ENCODE results near the gene KIRREL1.
A peak's percentile ranks its signal among the peaks of the same experiment; 100 is the strongest.

KIRREL1 gene

DNA sequence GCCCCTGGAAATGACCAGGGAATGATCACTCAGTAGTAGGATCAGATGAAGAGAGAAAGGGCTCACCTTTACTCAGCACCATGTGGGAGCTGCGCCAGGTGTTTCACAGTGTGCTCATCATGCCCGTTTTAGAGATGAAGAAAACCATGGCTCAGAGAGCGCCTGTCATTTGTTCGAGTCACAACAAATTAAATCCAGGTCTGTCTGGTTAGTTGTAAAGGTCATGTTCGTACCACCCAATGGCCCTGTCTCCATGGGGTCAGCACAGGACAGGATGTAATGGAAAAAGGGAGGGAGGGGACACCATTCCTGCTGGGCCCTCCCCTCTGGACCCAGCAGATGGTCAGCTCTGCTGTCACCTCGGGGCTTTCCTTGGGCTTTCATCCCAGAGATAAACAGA is 15.2 kb downstream of the KIRREL1 start:
- CTCF ChIA-PET = interaction anchor here (1.5 to 9.4 kb wide), 6 partner anchors 11 to 104 kb away, joined by 3 to 94 read pairs (median 7); partner anchors contain the start of gene KIRREL1
- TF ChIP-seq, protein P1, sequence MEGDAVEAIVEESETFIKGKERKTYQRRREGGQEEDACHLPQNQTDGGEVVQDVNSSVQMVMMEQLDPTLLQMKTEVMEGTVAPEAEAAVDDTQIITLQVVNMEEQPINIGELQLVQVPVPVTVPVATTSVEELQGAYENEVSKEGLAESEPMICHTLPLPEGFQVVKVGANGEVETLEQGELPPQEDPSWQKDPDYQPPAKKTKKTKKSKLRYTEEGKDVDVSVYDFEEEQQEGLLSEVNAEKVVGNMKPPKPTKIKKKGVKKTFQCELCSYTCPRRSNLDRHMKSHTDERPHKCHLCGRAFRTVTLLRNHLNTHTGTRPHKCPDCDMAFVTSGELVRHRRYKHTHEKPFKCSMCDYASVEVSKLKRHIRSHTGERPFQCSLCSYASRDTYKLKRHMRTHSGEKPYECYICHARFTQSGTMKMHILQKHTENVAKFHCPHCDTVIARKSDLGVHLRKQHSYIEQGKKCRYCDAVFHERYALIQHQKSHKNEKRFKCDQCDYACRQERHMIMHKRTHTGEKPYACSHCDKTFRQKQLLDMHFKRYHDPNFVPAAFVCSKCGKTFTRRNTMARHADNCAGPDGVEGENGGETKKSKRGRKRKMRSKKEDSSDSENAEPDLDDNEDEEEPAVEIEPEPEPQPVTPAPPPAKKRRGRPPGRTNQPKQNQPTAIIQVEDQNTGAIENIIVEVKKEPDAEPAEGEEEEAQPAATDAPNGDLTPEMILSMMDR (IDR thresholded peaks at IDR 0.05; ENCODE audit: insufficient read depth, low read length, missing control alignments) = no peak

DNA sequence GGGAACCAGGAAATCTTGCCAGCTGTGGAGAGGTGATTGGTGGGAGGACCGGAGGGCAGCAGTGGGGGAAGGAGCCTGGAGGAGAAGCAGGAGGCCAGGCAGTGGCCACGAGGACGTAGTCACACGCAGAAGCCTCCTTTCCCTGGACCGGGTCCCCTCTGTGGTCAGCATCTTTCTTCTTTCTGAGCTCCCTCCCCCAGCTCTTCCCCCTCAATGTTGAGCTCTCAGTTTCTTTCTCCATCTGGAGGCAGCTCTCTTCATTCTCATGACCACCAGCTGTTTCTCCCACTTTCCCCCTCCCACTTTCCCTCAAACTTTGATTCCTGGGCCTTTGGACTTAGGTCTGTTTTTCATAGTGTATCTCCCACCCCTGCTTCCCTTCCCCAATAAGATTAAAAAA is 18.3 kb downstream of the KIRREL1 start:
- POLR2A ChIA-PET = interaction anchor here (0.6 to 4.0 kb wide), 7 partner anchors 9 to 26 kb away, joined by 3 to 55 read pairs (median 6); partner anchors contain the start of gene KIRREL1

More for the DNA sequence above, 15.2 kb downstream of the KIRREL1 start:
- DNase-seq (ENCODE audit: low read depth, low spot score) = no peak
- no peak overlapping the region for H3K4me3 ChIP-seq (ENCODE audit: low read depth, low read length)
- POLR2A ChIA-PET = interaction anchor here (1.6 kb wide), 1 partner anchor 11 kb away, joined by 5 read pairs; no protein-coding TSS in a partner anchor

DNA sequence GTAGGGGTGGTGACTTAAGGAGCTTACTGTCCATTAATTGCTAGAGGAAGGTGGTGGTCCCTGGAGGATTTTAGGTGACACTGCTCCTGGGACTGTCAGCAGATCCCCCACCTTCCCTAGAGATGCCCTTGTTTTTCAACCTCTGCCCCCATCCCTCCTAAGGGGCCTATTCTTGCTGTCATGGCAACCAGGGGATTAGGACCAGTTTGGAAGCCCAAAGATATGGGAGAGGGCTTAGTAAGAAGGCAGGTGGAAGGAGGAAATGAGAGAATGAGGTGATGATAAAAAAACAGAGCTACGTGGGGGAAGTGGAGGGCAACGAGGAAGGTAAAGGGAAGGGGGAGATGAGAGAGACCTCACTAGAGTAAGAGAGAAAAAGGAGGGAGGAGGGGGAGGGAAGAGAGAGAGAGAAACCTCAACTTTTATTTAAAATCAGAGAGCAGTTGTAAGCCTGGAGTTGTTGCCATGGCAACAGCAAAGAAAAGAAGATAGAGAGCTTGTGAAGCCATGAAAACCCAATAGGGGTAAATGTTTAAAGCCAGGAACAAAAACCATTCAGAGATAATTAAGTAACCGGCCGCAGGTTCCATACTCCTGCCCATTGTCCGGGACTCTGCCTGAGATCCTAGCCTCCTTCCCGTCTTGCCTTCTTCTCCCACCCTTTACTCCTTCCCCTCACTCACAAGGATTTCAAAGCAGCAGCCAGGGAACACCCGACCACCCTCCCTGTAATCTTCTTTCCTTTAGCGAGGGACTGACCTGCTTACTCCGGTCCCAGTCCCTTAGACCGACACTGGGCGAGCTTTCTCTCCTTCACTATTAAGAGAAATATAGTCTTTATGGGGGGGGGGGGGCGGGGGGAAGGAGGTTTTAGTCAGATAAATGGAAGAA is 20.6 kb downstream of the KIRREL1 start:
- CTCF ChIA-PET = interaction anchor here (1.0 to 9.4 kb wide), 6 partner anchors 10 to 26 kb away, joined by 3 to 94 read pairs (median 6); partner anchors contain the start of gene KIRREL1
- no peak overlapping the region for H3K4me3 ChIP-seq (ENCODE audit: low read depth, low read length)
- DNase-seq (ENCODE audit: low read depth, low spot score) = no peak
- TF ChIP-seq, protein P1 (IDR thresholded peaks at IDR 0.05; ENCODE audit: insufficient read depth, low read length, missing control alignments) = no peak
- POLR2A ChIA-PET = no interaction called here

More for the DNA sequence above, 18.3 kb downstream of the KIRREL1 start:
- H3K4me3 ChIP-seq (ENCODE audit: low read depth, low read length) = peak overlapping the region; percentile 1; the same call in 1 of the 2 replicates
- TF ChIP-seq, protein P1 (IDR thresholded peaks at IDR 0.05; ENCODE audit: insufficient read depth, low read length, missing control alignments) = no peak
- CTCF ChIA-PET = interaction anchor here (1.2 to 9.4 kb wide), 9 partner anchors 9 to 101 kb away, joined by 3 to 94 read pairs (median 5); partner anchors contain the start of gene KIRREL1
- DNase-seq (ENCODE audit: low read depth, low spot score) = no peak

DNA sequence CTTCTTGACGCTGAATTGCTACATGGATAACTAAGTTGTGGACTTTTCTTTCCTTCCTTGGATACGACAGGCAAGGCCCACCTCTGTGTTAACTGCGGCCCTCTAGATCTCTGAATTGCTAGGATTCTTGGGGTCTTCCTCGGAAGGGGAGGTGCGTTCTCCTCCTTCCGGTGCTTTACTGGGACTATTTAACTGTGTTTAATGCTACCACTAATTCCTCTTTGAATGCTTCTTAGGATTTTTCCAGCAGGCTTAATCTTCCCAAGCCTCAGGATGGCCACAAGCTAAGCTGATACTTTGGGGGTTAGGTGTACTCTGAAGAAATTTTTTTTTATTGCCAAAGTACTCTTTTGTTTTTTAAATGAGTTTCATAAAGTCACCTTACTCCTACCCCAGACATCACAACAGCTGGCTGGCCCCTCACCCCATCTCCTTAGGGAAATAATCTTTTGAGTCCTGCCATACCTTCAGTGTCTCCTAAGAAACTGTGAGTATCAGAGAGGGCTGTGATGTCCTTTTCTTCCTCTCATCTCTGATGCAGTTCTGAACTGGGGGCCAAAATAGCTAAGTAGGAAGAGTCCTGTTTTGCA is 21.4 kb downstream of the KIRREL1 start:
- CTCF ChIA-PET = interaction anchor here (1.2 to 9.4 kb wide), 4 partner anchors 10 to 21 kb away, joined by 5 to 94 read pairs (median 33); partner anchors contain the start of gene KIRREL1
- POLR2A ChIA-PET = no interaction called here
- TF ChIP-seq, protein P1 (IDR thresholded peaks at IDR 0.05; ENCODE audit: insufficient read depth, low read length, missing control alignments) = no peak

DNA sequence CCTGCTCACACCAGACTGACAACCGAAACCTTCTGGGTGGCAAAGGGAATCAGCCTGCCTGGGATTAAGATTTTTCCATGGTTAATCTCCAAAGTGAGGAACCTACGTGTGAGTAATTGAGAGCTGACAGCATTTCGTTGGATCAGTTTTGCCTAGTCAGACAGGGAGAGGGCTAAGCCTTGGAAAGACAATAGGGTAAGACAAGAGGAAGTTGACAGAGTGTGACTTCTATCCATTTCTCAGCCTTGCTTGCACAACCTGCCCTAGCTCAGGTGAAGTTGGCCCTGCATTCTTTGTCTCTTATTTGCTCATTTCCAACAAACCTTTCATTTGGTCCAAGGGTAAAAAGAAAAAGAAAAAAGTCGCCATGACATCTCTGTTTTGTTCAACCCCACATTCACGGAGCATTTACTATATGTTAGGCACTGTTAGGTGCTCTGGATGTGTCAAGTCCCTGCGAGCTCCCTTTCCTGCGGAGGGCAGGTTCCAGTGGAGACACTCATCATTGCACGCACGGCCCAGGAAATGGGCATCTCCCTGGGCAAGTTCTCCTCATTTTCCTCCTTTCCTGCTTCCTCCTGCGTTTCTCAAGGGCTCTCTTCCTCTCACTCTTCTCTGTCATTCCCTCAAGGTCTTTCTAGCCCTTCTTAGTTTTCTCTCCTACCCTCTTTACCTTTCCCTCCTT is 23.3 kb downstream of the KIRREL1 start:
- ChIA-PET CTCF (interaction anchor here (1.2 to 11.7 kb wide), 2 partner anchors 16 to 80 kb away, joined by 3 to 155 read pairs; no protein-coding TSS in a partner anchor), POLR2A (interaction anchor here (0.6 to 1.7 kb wide), 2 partner anchors 14 to 22 kb away, joined by 3 to 7 read pairs; no protein-coding TSS in a partner anchor)
- no peak overlapping the region for H3K4me3 ChIP-seq (ENCODE audit: low read depth, low read length)
- no peak for DNase-seq (ENCODE audit: low read depth, low spot score)
- TF ChIP-seq, protein P1 (IDR thresholded peaks at IDR 0.05; ENCODE audit: insufficient read depth, low read length, missing control alignments) = no peak

More for the DNA sequence above, 21.4 kb downstream of the KIRREL1 start:
- no peak for DNase-seq (ENCODE audit: low read depth, low spot score)
- H3K4me3 ChIP-seq (ENCODE audit: low read depth, low read length) = no peak overlapping the region; the same call in 1 of the 2 replicates
